Small intestine (tissue), 16 donors: ENCODE results near the gene VSIR. TPM values are rescaled to one million over a fixed set of nuclear protein-coding genes. Genes with fewer than 3 reads are reported as not detected.

ENCODE experiments used
- DNase-seq, 2 donors: peaks; one replicate each; pipeline versions ENCODE4 v3.0.0 to v3.0.0-alpha.2; 2013
- FAIRE-seq: peaks from 2 replicates; lab custom pipeline; 2012; peaks lifted over from hg19 to GRCh38; lab: Jason Lieb, UNC
- H3K27ac ChIP-seq, 3 donors: one replicate each; pipeline ENCODE4 v1.5.1; 2013; ENCODE audit warnings: low read length in 2 of 3, mild to moderate bottlenecking in 2 of 3, control low read depth in 1 of 3, inconsistent platforms in 1 of 3, low read depth in 1 of 3, moderate library complexity in 1 of 3
- H3K27me3 ChIP-seq, 3 donors: one replicate each; pipeline ENCODE4 v1.6.1; 2013; ENCODE audit warnings: low read length in 3 of 3, inconsistent platforms in 1 of 3; ENCODE audit not compliant: control insufficient read depth in 3 of 3, insufficient read depth in 3 of 3
- H3K36me3 ChIP-seq, 3 donors: one replicate each; pipeline ENCODE4 v1.6.1; 2013; ENCODE audit warnings: low read length in 3 of 3, inconsistent platforms in 1 of 3, low read depth in 1 of 3, mild to moderate bottlenecking in 1 of 3, moderate library complexity in 1 of 3; ENCODE audit not compliant: control insufficient read depth in 3 of 3, insufficient read depth in 2 of 3
- H3K4me1 ChIP-seq, 3 donors: one replicate each; pipeline ENCODE4 v1.6.1; 2013; ENCODE audit warnings: low read length in 2 of 3, inconsistent platforms in 1 of 3, low read depth in 1 of 3, mild to moderate bottlenecking in 1 of 3, moderate library complexity in 1 of 3; ENCODE audit not compliant: control insufficient read depth in 3 of 3, insufficient read depth in 2 of 3
- H3K4me3 ChIP-seq, 3 donors: one replicate each; pipeline ENCODE4 v1.5.1; 2013; ENCODE audit warnings: low read length in 3 of 3, control low read depth in 1 of 3, inconsistent platforms in 1 of 3, low read depth in 1 of 3, mild to moderate bottlenecking in 1 of 3, moderate library complexity in 1 of 3
- H3K9me3 ChIP-seq, 2 donors: one replicate each; pipeline ENCODE4 v1.6.1; 2013; ENCODE audit warnings: low read depth in 1 of 2, low read length in 1 of 2; ENCODE audit not compliant: control insufficient read depth in 2 of 2, insufficient read depth in 1 of 2
- WGBS, 3 donors: extraction: QIAGEN DNeasy Blood & Tissue Kit; methylation state at CpG; one replicate each; pipeline ENCODE4 v1.1.7; 2013; 5-methylcytosine and 5-hydroxymethylcytosine counted together
- long read RNA-seq, 10 donors: transcript quantifications; one replicate each; lab custom pipeline, GENCODE V29; 2026
- polyA plus RNA-seq, 4 donors: library from polyadenylated mRNA; stranded (reverse) in 3 of 4; unstranded in 1 of 4; fragments of 200-250 nt in 3 of 4; fragments of 120-200 nt in 1 of 4; gene quantifications; one replicate each; pipeline versions ENCODE4 v1.2.1 to v1.2.3, GENCODE V29; 2013
- donor health status: healthy with polysubstance abuse.
- donor health status: control.
- donor health status: control.
- donor health status: Bipolar disorder and iron deficiency.
- donor health status: healthy.

VSIR gene
- 10 to 100 TPM; 26.6 to 58.9 (median 52.1) TPM for polyA plus RNA-seq
- long read RNA-seq, donor 1, full-length matches to known transcripts, result 17 of 17 reads
- long read RNA-seq, donor 1, partial matches to known transcripts, result 0 of 17 reads
- long read RNA-seq, donor 1, other reads (novel, unspliced or antisense), result 0 of 17 reads
- long read RNA-seq, donor 2, full-length matches to known transcripts, result 5 of 5 reads
- long read RNA-seq, donor 2, partial matches to known transcripts, result 0 of 5 reads
- long read RNA-seq, donor 2, other reads (novel, unspliced or antisense), result 0 of 5 reads
- long read RNA-seq, donor 3, full-length matches to known transcripts, result 9 of 9 reads
- long read RNA-seq, donor 3, partial matches to known transcripts, result 0 of 9 reads
- long read RNA-seq, donor 3, other reads (novel, unspliced or antisense), result 0 of 9 reads
- long read RNA-seq, donor 4, result 0 reads
- long read RNA-seq, donor 5, result 0 reads
- long read RNA-seq, donor 6, full-length matches to known transcripts, result 5 of 5 reads
- long read RNA-seq, donor 6, partial matches to known transcripts, result 0 of 5 reads
- long read RNA-seq, donor 6, other reads (novel, unspliced or antisense), result 0 of 5 reads
- long read RNA-seq, donor 7, result 0 reads
- long read RNA-seq, donor 8, full-length matches to known transcripts, result 2 of 2 reads
- long read RNA-seq, donor 8, partial matches to known transcripts, result 0 of 2 reads
- long read RNA-seq, donor 8, other reads (novel, unspliced or antisense), result 0 of 2 reads
- long read RNA-seq, donor 9, full-length matches to known transcripts, result 3 of 3 reads
- long read RNA-seq, donor 9, partial matches to known transcripts, result 0 of 3 reads
- long read RNA-seq, donor 9, other reads (novel, unspliced or antisense), result 0 of 3 reads
- long read RNA-seq, donor 10, full-length matches to known transcripts, result 6 of 6 reads
- long read RNA-seq, donor 10, partial matches to known transcripts, result 0 of 6 reads
- long read RNA-seq, donor 10, other reads (novel, unspliced or antisense), result 0 of 6 reads

GRCh38 chr10:71773221-71773971 is at the start of gene VSIR:
TSS of gene VSIR (minus strand) at chr10:71773520. CDS start at chr10:71773439, 81 bp downstream.
- WGBS, 3 donors, result 0 to 3% (median 1%) methylated on average over 35 to 55 of the region's 55 CpGs
- no peak for FAIRE-seq
- H3K4me1 ChIP-seq, result peaks cover 14 to 56% (median 22%) of the 10 kb centered on the region in 3 donors
- peak; percentile 89 to 96 for DNase-seq
- H3K36me3 ChIP-seq, result peaks cover 0 to 22% (median 0%) of the 10 kb centered on the region in 3 donors
- peak within 1 kb of the TSS; percentile 84 to 98 (median 90) for H3K4me3 ChIP-seq
- H3K27me3 ChIP-seq, result no peaks in the 10 kb centered on the region
- peaks cover 0 to 6% of the 10 kb centered on the region in 2 donors for H3K9me3 ChIP-seq
- H3K27ac ChIP-seq, result peak within 1 kb of the TSS; percentile 63 to 98 (median 79)

- WGBS, 3 donors, result 80 to 85% (median 80%) methylated on average over 9 of the region's 9 CpGs
- FAIRE-seq, result no peak
- H3K27me3 ChIP-seq, result no peaks in the 10 kb centered on the region
- H3K9me3 ChIP-seq, result no peaks in the 10 kb centered on the region
- H3K27ac ChIP-seq, result no peak overlapping the region
- DNase-seq, result no peak
- H3K4me1 ChIP-seq, result no peaks in the 10 kb centered on the region
- H3K4me3 ChIP-seq, result no peak overlapping the region
- peaks cover 31 to 77% (median 50%) of the 10 kb centered on the region in 3 donors for H3K36me3 ChIP-seq
Measured at GRCh38 chr10:71821909-71822763, 48.8 kb upstream of the VSIR start.

GRCh38 chr10:71820966-71821365 is 47.6 kb upstream of the VSIR start:
- Histone ChIP-seq H3K9me3 (no peaks in the 10 kb centered on the region), H3K27ac (no peak overlapping the region), H3K4me1 (no peaks in the 10 kb centered on the region), H3K36me3 (peaks cover 28 to 81% (median 54%) of the 10 kb centered on the region in 3 donors), H3K4me3 (no peak overlapping the region), H3K27me3 (no peaks in the 10 kb centered on the region)
- no peak for DNase-seq
- no peak for FAIRE-seq
- 88 to 91% (median 89%) methylated on average over 8 of the region's 8 CpGs for WGBS, 3 donors

GRCh38 chr10:71819985-71820384 is 46.7 kb upstream of the VSIR start:
- no peak overlapping the region for H3K4me3 ChIP-seq
- DNase-seq, result no peak
- H3K4me1 ChIP-seq, result no peaks in the 10 kb centered on the region
- peaks cover 22 to 84% (median 48%) of the 10 kb centered on the region in 3 donors for H3K36me3 ChIP-seq
- H3K27ac ChIP-seq, result no peak overlapping the region
- FAIRE-seq, result no peak
- no peaks in the 10 kb centered on the region for H3K27me3 ChIP-seq
- H3K9me3 ChIP-seq, result no peaks in the 10 kb centered on the region
- WGBS, 3 donors, result 79 to 90% (median 90%) methylated on average over 6 of the region's 6 CpGs

GRCh38 chr10:71819441-71819861 is 46.1 kb upstream of the VSIR start:
- 94 to 97% (median 97%) methylated on average over 18 of the region's 18 CpGs for WGBS, 3 donors
- H3K27ac ChIP-seq, result no peak overlapping the region
- H3K4me1 ChIP-seq, result no peaks in the 10 kb centered on the region
- no peaks in the 10 kb centered on the region for H3K27me3 ChIP-seq
- H3K4me3 ChIP-seq, result no peak overlapping the region
- DNase-seq (no peak), FAIRE-seq (no peak)
- no peaks in the 10 kb centered on the region for H3K9me3 ChIP-seq
- peaks cover 22 to 85% (median 45%) of the 10 kb centered on the region in 3 donors for H3K36me3 ChIP-seq

GRCh38 chr10:71818674-71819260 is 45.4 kb upstream of the VSIR start:
- Histone ChIP-seq H3K4me3 (no peak overlapping the region), H3K4me1 (no peaks in the 10 kb centered on the region), H3K27me3 (no peaks in the 10 kb centered on the region), H3K36me3 (peaks cover 22 to 79% (median 45%) of the 10 kb centered on the region in 3 donors), H3K9me3 (no peaks in the 10 kb centered on the region), H3K27ac (no peak overlapping the region)
- DNase-seq (no peak), FAIRE-seq (no peak)
- 89 to 94% (median 94%) methylated on average over 14 of the region's 14 CpGs for WGBS, 3 donors
